ENCODE data around the gene NUDT14.

The NUDT14 gene

DNA sequence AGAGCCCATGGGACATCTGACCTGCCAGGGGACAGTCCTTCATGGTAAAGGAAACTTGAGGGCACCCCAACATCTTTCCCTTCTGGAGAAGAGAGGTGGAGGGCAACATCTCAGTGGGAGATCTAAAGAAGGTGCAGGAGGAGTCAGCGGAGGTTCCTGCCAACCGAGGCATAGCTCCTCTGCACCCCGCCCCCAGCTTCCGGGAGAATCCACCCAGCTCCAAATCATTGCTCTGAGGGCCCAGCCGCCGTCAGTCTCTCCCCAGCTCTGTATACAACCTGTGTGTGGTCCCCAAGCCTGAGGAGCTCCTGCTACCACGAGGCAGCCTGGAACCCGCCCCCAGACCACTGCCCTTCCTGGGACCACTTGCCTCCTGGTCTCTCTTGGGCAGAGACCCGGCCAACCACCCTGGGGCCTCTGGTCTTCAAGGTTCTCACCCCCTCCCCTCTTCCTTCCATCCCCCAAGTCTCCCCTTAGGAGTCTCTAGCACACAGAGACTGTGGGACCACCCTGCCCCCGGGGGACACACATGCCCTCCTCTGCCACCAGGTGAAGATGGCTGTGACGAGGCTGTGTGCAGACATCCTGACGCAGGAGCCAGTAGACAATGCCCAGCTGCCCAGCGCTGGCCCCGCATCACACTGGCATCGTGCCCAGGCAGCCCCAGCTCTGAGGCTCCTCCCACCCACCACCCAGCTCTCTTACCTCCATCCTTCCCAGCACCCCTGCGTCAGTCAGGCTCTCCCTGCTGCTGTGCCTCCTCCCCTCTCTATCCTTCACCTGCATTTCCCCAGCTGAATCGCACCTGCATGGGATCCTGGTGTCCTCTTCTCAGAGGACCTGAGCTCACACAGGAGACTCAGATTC lies 13.0 kb upstream of the NUDT14 start:
- no peak for TF ChIP-seq EZH2 (IDR thresholded peaks at IDR 0.05; ENCODE audit: borderline replicate concordance, low read depth, low read length, severe bottlenecking)
- TF ChIP-seq, protein P1, sequence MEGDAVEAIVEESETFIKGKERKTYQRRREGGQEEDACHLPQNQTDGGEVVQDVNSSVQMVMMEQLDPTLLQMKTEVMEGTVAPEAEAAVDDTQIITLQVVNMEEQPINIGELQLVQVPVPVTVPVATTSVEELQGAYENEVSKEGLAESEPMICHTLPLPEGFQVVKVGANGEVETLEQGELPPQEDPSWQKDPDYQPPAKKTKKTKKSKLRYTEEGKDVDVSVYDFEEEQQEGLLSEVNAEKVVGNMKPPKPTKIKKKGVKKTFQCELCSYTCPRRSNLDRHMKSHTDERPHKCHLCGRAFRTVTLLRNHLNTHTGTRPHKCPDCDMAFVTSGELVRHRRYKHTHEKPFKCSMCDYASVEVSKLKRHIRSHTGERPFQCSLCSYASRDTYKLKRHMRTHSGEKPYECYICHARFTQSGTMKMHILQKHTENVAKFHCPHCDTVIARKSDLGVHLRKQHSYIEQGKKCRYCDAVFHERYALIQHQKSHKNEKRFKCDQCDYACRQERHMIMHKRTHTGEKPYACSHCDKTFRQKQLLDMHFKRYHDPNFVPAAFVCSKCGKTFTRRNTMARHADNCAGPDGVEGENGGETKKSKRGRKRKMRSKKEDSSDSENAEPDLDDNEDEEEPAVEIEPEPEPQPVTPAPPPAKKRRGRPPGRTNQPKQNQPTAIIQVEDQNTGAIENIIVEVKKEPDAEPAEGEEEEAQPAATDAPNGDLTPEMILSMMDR (IDR thresholded peaks at IDR 0.05; ENCODE audit: borderline replicate concordance, extremely low read depth, low read length, poor library complexity, severe bottlenecking): no peak
- Histone ChIP-seq H3K27me3 (ENCODE audit: insufficient read depth, low read length, poor library complexity) (peaks cover 29% of the 10 kb centered on the region), H3K9ac (ENCODE audit: low read depth, low read length) (no peak overlapping the region), H3K36me3 (ENCODE audit: insufficient read depth, low read length) (no peaks in the 10 kb centered on the region), H3K4me2 (ENCODE audit: insufficient read depth, low read length) (no peak overlapping the region), H2AFZ (ENCODE audit: low read depth, low read length) (no peak overlapping the region), H3K9me3 (ENCODE audit: insufficient read depth, low read length, severe bottlenecking) (no peaks in the 10 kb centered on the region), H3K27ac (ENCODE audit: low read length) (no peak overlapping the region), H4K20me1 (ENCODE audit: insufficient read depth, low read length) (peaks cover 12% of the 10 kb centered on the region), H3K79me2 (ENCODE audit: insufficient read depth, low read length) (no peaks in the 10 kb centered on the region), H3K4me1 (ENCODE audit: insufficient read depth, low read length) (peaks cover 4% of the 10 kb centered on the region; the same call in 1 of the 2 replicates), H3K4me3 (ENCODE audit: low read depth in 1 of 2, low read length in 2 of 2) (no peak overlapping the region)
- peak; percentile 50 for DNase-seq
- ATAC-seq (ENCODE audit: insufficient read depth, low read depth): peak; percentile 68

DNA sequence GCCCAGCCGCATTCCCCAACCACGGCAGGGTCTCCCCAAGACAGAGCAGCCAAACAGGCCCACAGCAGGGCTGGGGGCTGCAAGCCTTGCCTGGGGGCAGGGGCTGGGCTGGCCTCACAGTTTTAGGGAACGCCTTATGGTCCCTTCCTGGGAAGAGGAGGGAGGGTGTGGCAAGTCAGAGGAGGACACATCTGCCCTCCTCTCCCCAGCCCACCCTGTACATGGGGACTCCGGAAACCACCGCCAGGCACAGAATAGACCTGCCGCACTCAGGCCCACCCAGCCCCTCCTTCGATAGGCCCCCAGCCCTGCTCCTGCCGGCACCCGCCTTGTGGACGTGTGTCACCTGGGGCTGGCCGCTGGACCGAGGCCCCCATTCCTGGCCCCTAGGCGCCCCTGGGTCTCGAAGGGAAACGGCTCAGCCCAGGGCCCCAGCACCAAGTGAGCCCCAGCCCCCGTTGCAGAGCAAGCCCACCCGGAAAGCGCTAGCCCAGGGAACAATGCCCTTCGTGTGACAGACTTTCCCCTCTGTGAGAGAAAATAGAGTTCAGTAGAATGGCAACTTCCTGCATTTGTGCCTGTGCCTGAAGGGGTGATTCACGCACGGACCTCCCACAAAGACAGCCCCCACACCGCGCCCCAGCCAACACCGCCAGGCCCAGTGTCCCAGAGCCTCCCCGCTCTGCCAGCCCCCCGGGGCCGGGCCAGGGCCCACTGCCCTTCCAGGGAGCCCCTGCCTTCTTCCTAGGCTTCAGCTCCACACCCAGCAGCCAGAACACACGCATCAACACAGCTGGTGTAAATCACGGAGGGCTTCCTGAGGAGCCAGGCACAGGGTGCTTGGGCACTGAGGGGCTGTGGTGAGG lies 12.0 kb upstream of the NUDT14 start:
- no peak overlapping the region for H3K4me2 ChIP-seq (ENCODE audit: insufficient read depth, low read length)
- H3K4me1 ChIP-seq (ENCODE audit: insufficient read depth, low read length): peaks cover 4% of the 10 kb centered on the region; the same call in 1 of the 2 replicates
- no peak overlapping the region for H3K27ac ChIP-seq (ENCODE audit: low read length)
- no peak overlapping the region for H3K4me3 ChIP-seq (ENCODE audit: low read depth in 1 of 2, low read length in 2 of 2)
- H3K79me2 ChIP-seq (ENCODE audit: insufficient read depth, low read length): no peaks in the 10 kb centered on the region
- H2AFZ ChIP-seq (ENCODE audit: low read depth, low read length): no peak overlapping the region
- no peaks in the 10 kb centered on the region for H3K36me3 ChIP-seq (ENCODE audit: insufficient read depth, low read length)
- DNase-seq (no peak), ATAC-seq (ENCODE audit: insufficient read depth, low read depth) (no peak)
- TF ChIP-seq EZH2 (IDR thresholded peaks at IDR 0.05; ENCODE audit: borderline replicate concordance, low read depth, low read length, severe bottlenecking): no peak
- TF ChIP-seq, protein P1 (IDR thresholded peaks at IDR 0.05; ENCODE audit: borderline replicate concordance, extremely low read depth, low read length, poor library complexity, severe bottlenecking): no peak
- peaks cover 10% of the 10 kb centered on the region for H4K20me1 ChIP-seq (ENCODE audit: insufficient read depth, low read length)
- H3K27me3 ChIP-seq (ENCODE audit: insufficient read depth, low read length, poor library complexity): peaks cover 28% of the 10 kb centered on the region
- no peak overlapping the region for H3K9ac ChIP-seq (ENCODE audit: low read depth, low read length)
- peaks cover under 1% of the 10 kb centered on the region for H3K9me3 ChIP-seq (ENCODE audit: insufficient read depth, low read length, severe bottlenecking)

DNA sequence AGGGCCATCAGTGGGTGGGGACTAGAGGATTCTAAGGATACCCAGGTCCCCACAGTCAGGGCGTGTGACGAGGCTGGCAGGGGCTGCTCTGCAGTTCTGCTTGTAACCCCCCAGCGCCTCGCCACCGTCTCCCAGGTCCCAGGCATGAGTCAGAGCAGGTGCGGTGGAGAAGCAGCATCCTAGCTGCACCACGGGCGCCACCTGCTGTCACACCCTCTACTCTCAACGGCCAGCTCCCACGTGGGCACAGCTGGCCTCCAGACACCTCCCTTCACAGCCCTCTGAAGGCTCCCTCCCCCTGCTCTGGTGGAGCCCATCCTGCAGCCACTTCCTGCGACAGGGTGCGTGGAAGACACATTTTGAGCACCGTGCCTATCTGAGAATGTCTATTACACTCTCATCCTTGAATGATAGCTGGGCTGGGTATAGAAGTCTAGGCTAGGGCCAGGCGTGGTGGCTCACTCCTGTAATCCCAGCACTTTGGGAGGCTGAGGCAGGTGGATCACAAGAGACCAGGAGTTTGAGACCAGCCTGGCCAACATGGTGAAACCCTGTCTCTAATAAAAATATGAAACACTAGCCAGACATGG lies 6.9 kb upstream of the NUDT14 start:
- H3K4me3 ChIP-seq (ENCODE audit: low read depth in 1 of 2, low read length in 2 of 2): no peak overlapping the region
- TF ChIP-seq, protein P1 (IDR thresholded peaks at IDR 0.05; ENCODE audit: borderline replicate concordance, extremely low read depth, low read length, poor library complexity, severe bottlenecking): peak; percentile 24
- no peak for TF ChIP-seq EZH2 (IDR thresholded peaks at IDR 0.05; ENCODE audit: borderline replicate concordance, low read depth, low read length, severe bottlenecking)
- peaks cover 5% of the 10 kb centered on the region for H3K9me3 ChIP-seq (ENCODE audit: insufficient read depth, low read length, severe bottlenecking)
- no peaks in the 10 kb centered on the region for H3K4me1 ChIP-seq (ENCODE audit: insufficient read depth, low read length)
- H2AFZ ChIP-seq (ENCODE audit: low read depth, low read length): no peak overlapping the region
- DNase-seq (no peak), ATAC-seq (ENCODE audit: insufficient read depth, low read depth) (peak; percentile 31; the same call in 1 of the 3 replicates)
- no peak overlapping the region for H3K9ac ChIP-seq (ENCODE audit: low read depth, low read length)
- H3K27me3 ChIP-seq (ENCODE audit: insufficient read depth, low read length, poor library complexity): no peaks in the 10 kb centered on the region
- H3K27ac ChIP-seq (ENCODE audit: low read length): no peak overlapping the region
- no peaks in the 10 kb centered on the region for H3K79me2 ChIP-seq (ENCODE audit: insufficient read depth, low read length)
- no peaks in the 10 kb centered on the region for H4K20me1 ChIP-seq (ENCODE audit: insufficient read depth, low read length)
- no peak overlapping the region for H3K4me2 ChIP-seq (ENCODE audit: insufficient read depth, low read length)
- H3K36me3 ChIP-seq (ENCODE audit: insufficient read depth, low read length): no peaks in the 10 kb centered on the region
